Ammon's horn (tissue), 1 donor: ENCODE data around the gene IFNA2.
"Not testable (repeated sequence)": the region's sequence is repeated elsewhere in the genome, so short reads cannot be mapped to it uniquely, and the experiment has no call there.

Source experiments
- DNase-seq: peaks from one replicate; pipeline ENCODE4 v3.0.0-alpha.2; 2016; ENCODE audit warnings: low spot score

IFNA2 gene

DNA sequence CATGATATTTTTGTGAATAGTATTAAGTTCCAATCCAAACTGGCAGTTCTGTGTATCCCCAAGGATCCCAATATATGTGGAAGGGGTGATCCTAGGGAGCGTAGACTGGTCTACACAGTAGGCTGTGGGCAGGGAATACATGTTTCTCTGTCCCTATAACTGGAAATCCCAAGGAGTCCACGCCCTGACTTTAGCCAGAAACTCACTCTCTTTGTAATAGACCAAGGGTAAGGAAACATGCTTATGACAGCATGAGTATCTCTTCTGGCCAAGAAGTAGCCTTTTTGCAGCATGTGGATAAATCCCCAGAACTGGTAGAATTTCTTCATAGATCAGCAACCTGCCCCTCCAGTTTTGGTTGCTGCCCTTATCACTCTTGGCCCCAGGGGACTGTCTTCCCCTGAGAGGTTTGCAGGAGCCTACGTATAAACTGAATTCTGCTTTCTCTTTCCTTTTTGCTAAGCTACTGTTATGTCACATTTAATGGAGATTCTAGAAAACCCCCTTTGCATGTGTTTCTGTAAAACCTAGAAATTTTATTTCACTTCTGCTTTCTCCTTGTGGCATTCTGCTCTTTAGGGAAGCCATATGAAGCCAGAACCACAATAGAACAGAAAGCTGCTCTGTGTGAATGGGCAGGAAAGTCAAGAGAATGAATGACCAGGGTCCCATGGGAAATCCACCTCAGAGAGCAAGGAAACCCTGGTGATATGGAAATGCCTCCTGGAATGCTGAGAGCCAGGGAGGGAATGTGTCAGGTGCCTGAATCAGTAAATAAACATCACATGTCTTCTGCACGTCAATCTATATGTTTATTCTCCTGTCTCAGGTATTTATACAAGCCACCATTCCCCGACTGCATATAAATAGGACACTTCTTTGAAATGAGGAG, 3.5 kb downstream of the IFNA2 start:
- no peak for DNase-seq

- DNase-seq, result not testable (repeated sequence)
Observed at GRCh38 chr9:21371467-21371866, 13.7 kb downstream of the IFNA2 start.

DNA sequence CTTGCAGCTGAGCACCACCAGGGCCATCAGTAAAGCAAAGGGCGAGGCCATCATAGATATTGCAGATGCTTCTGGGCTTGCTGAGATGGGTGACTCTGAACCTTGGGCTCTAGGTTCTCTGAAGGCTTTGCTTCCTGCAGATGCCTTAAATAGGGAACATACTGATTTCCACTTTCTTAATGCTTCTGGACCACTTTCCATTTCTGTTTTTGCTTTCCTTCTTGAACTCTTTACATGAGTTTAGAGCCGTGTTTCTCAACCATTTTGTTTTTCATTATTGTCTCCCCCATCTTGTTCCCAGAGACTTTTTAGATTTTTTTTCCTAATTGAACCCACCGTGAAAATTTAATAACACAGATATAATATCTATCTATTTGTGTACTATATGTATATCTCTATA, 17.2 kb downstream of the IFNA2 start, which contains the start of gene IFNA13:
Gene IFNA13, minus strand, starts transcription at position 101 of the 400 bp plus-strand sequence. Its CDS starts 47 bp downstream, at position 54.
- DNase-seq, result no peak

DNA sequence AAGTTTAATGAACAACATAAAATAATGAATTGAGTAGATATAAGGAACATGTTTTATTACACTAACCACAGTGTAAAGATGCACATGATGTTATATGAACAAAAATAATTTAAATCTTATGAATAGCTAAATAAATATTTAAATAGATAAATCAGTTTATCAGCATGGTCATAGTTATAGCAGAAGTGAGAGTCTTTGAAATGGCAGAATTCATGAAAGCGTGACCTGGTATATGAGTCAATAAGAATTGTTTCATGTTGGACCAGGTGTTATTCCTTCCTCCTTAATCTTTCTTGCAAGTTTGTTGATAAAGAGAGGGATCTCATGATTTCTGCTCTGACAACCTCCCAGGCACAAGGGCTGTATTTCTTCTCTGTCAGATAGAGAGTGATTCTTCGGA, 18.0 kb downstream of the IFNA2 start:
- not testable (repeated sequence) for DNase-seq

GRCh38 chr9:21362287-21362686, 22.9 kb downstream of the IFNA2 start:
- no peak for DNase-seq

DNA sequence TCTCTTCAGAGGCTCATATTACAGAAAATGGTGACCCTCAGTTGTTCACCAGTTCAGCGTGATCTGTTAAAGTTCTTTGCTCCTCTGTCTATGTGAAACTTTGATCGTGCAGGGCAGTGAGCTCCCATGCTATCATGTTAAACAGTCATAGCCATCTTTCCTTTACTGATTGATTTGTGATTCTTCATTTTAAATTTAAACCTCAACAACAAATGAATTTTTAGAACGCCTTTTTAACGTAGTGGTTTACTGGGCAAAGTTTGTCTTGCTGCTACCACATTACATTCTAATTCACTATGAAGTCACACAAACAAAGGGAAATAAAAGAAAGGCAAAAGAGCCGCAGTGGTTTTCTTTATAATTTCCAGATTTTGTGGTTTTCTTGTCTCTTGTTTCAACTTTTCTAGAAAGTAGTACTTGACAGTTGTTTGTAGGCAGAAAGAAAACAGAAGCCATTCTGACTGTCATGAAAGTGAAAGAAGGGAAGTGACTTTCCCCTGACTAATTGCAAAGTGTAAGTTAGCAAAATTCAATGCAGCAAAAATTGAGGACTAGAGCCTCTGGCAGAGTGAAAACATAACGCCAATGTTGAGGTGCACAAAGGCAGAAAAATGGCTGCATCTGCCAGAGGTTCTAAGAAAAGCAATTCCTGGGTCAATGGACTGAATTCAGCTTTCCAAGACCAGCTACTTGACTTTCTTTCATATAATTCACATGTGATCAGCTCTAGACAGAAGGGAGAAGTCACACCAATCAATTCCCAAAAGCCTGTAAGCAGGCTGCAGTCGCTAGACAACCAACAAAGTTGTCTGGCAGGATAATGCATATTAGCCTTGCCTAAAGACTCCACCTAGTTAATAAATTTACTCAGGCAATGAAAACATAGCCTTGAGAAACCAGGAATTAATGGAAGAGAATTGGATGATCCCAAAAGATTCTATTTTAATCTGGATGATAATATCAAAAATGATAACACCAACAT, 27.4 kb downstream of the IFNA2 start:
- no peak for DNase-seq

DNA sequence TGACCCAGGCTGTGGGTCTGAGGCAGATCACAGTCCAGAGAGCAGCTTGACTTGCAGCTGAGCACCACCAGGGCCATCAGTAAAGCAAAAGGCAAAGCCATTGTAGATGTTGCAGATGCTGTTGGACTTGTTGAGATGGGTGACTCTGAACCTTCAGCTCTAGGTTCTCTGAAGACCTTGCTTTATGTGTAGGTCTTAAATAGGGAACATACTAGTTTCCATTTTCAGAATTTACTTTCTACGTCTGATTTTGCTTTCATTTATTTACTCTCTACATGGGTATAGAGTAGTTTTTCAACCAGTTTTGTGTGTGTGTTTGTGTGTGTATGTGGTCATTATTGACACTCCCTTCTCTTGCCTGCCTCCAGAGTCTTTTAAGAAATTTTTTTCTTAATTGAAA, 34.4 kb downstream of the IFNA2 start, which contains the start of gene IFNA6:
Gene IFNA6, minus strand, starts transcription at position 101 of the 400 bp plus-strand sequence. Its CDS starts 0 bp downstream, at position 101.
- DNase-seq, result no peak

DNA sequence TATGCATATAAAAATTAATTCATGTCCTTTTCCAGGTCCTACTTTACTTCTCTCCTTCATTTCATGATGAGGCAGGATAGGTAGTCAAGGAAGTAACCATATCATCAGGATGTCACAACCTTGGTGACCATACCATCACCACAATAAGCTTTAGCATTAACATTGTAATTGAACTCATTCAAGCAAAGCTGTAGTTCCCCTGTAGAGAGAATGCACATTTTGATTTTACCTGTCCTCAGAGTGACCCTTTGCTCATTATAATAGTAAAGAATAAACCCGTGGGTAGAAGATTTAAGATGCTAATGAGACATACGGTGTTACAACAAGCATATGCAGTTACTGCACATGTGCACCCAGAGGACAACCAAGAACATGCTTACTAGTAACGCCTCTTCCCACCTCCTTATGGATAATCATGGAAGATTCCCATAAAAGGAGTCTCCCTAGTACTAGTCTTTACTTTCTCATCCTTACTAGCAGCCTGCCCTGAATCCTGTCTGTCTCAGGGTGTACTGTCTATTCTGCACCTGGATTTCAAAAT, 36.7 kb downstream of the IFNA2 start:
- no peak for DNase-seq

DNA sequence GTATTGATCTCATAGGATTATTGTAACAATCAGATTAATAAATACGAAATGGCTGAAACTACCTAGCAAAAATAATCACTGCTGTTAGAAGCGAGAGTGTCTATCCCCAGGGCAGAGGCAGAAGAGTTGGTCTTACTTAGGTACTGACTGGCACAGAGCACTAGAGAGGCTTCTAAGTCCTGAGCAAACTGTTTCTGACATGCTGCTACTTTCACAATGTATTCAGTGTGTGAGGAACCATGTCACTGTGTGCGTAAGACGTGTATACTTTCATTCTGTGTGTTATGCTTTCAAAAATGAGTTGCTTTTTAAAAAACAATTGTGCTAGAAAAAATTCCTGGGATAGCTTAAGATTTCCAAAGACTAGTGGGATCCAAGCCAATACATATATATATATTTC, 44.5 kb downstream of the IFNA2 start:
- no peak for DNase-seq

- DNase-seq, result no peak
Observed at GRCh38 chr9:21336457-21336856, 48.7 kb downstream of the IFNA2 start.

DNA sequence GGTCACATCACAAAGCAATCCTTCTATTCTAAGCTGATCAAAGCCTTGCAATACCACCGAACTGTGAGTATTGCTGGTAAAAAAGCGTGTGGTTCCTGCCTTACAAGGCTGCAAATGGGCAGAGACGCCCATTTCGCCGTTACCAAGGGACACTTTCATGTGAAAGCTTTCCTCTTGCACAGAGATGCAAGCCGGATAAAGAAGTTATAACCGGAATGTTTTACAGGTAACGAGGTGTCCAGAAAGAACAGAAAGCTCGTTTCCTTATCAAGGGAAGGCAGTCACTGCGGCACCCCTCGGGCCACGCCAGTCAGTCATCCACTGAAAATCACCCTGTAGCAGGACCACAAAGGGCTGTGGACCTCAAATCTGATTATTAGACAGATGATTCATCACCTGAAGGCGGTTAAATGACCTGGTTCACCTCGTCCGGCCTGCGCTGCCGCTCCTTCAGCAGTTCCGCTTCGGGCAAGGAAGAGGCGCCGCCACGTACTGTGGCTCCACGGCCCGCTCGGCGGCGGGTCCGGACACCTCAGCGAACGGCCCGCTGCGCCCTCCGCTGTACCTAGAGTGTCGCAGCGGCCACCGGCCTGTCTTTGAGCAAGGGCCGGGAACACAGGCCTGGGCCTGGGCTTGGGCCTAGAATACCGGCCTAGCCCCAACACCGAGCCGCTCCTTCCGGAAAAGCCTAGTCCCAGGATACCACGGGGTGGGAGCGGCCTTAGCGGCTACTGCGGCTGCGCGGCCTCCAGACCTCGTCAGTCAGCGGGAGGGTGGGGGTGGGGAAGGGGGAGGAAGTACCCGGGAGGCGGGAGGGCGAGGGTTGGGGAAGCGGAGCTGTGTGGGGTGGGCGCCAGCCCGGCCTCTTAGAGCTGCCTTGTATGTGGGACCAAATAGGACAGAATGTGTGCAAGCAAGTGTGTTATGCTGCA, 50.2 kb downstream of the IFNA2 start, which contains the start of gene KLHL9:
Gene KLHL9, minus strand, starts transcription at position 704 of the 932 bp plus-strand sequence. Its CDS starts 545 bp downstream, at position 159.
- peak; percentile 95 for DNase-seq
